WI38 (cell line): ENCODE results near the gene TESMIN.

Experiments used
- H3K4me3 ChIP-seq: 2 replicates; pipeline ENCODE4 v1.5.1; 2011; ENCODE audit warnings: low read depth, mild to moderate bottlenecking, control low read depth, low read length
- CTCF ChIP-seq: IDR thresholded peaks from 2 replicates; pipeline ENCODE4 v1.5.1; 2012; ENCODE audit warnings: low read depth, mild to moderate bottlenecking, control low read depth, low read length

TESMIN gene

DNA sequence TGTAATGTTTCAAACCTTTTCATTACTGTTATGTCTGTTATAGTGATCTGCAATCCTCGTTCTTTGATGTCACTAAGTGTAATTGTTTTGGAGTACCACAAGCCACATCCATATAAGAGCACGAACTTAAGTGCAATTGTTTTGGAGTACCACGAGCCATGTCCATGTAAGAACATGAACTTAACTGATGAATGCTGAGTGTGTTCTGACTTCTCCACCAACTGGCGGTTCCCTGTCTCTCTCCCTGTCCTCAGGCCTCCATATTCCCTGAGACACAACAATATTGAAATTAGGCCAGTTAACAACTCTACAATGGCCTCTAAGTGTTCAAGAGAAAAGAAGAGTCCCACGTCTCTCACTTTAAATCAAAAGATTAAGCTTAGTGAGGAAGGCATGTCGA, 23.5 kb downstream of the TESMIN start:
- no peak for TF ChIP-seq CTCF
- H3K4me3 ChIP-seq: no peak overlapping the region

DNA sequence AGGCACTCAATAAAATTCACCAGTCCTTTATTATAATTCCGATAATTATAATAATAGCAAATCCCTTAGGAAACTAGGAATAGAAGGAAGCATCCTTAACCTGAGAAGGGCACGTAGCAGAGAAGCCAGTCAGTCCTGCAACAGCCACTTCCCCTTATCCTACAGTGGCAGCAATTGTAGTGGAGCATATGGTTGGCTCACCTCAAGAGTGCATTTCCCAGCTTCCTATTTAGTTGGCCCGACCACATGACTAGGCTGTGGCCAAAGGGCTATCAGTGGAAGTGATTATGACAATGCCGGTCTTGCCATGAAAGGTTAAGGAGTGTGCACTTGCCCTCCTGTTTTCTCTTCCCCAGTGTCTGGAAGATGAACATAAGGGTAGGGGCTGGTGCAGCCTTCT, 27.0 kb downstream of the TESMIN start:
- H3K4me3 ChIP-seq: no peak overlapping the region
- TF ChIP-seq CTCF: no peak

DNA sequence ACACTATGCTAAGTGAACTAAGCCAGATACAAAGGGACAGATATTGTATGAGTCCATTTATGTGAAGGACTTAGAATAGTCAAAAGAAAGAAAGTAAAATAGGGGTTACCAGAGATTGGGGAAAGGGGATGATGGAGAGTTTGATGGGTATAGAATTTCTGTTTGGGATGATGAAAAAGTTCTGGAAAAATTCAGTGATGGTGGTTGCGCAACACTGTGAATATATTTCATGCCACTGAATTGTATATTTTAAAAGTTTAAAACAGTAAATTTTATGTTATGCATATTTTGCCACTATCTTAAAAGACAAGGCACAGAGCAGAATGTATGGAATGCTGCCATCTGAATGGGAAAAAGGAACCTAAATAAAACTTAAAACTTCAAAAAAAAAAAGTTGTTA, 29.2 kb downstream of the TESMIN start:
- TF ChIP-seq CTCF: no peak
- H3K4me3 ChIP-seq: no peak overlapping the region

- TF ChIP-seq CTCF: no peak
- H3K4me3 ChIP-seq: no peak overlapping the region
Observed at GRCh38 chr11:68721075-68721474, 30.2 kb downstream of the TESMIN start.

- H3K4me3 ChIP-seq: no peak overlapping the region
- no peak for TF ChIP-seq CTCF
Observed at GRCh38 chr11:68715456-68716122, 35.7 kb downstream of the TESMIN start.

- no peak overlapping the region for H3K4me3 ChIP-seq
- no peak for TF ChIP-seq CTCF
Observed at GRCh38 chr11:68714060-68714856, 37.1 kb downstream of the TESMIN start.

- TF ChIP-seq CTCF: no peak
Observed at GRCh38 chr11:68711114-68711513, 40.2 kb downstream of the TESMIN start.

More at GRCh38 chr11:68711114-68711513, 40.2 kb downstream of the TESMIN start:
- H3K4me3 ChIP-seq: no peak overlapping the region
